ENCODE data around the gene ACSL6.

ACSL6 gene

DNA sequence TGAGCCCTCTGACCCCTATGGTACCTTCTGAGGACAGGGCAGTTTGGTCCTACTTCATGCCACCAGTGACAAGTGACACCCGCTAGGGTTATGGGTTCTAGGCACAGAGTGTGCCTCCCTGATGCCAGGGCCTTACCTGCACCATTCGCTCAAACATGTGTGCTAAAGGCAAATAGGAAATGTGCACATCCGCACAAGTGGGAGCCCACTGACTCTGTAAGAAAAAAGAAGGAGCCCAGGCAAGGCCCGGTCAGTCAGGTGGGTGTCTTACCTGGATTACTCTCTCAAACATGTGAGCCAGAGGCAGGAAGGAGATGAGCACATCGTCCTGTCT is 36.9 kb downstream of the ACSL6 start:
- no peak overlapping the region; the same call in 1 of the 2 replicates for H3K27ac ChIP-seq
- no peak for TF ChIP-seq CTCF (conservative IDR thresholded peaks at IDR 0.05)

DNA sequence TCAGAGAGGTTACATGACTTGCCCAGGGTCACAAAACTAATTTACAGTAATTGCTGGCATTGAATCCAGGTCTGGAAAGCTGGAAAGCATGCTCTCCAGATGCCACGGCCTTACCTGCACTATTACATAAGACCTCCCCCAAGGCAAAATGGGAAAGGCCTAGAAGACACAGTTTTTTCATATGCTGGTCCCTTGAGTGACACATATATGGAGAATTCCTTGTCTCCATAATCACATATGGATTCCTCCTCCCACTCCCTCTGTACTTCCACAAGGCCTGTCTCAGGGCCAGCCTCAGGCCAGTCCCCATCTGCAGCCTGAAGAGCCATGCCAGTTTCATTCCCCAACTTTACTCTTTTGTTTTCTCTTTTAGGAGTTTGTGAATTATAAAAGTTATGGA is 37.4 kb downstream of the ACSL6 start:
- H3K27ac ChIP-seq: no peak overlapping the region
- TF ChIP-seq CTCF (conservative IDR thresholded peaks at IDR 0.05): no peak

DNA sequence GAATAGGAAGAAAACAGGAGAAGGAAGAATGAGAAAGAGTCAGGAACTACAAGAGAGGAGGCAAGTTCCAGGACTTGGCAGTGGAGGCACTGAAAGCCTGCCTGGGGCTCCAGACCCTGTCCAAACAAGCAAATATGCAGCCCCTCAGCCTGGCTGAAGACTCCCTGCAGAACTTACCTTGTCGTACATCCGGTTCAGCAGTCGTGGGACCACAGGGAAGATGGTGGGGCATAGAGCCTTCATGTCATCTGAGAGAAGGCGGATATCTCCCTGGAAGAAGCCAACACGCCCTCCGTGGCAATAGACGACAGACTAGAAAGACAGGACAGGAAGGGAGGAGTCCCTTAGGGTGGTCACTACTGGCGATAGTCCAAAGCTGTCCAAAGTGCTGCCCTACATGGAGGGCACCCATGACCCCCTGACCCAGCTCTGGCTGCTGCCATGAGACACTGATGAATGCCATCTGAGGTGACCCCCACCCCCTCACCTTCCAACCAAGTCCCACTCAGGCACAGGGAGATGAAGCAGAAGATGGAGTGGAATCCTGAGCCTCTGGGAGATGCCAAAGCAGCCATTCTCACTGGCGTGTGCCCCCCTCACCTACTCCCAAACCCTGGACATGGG is 38.3 kb downstream of the ACSL6 start:
- TF ChIP-seq CTCF (conservative IDR thresholded peaks at IDR 0.05): no peak

GRCh38 chr5:131968396-131968954 is 43.0 kb downstream of the ACSL6 start:
- TF ChIP-seq CTCF (conservative IDR thresholded peaks at IDR 0.05): no peak
- no peak overlapping the region for H3K27ac ChIP-seq

More for the DNA sequence above, 38.3 kb downstream of the ACSL6 start:
- H3K27ac ChIP-seq: no peak overlapping the region

- no peak for TF ChIP-seq CTCF (conservative IDR thresholded peaks at IDR 0.05)
- H3K27ac ChIP-seq: no peak overlapping the region
Observed at GRCh38 chr5:131966551-131966950, 44.9 kb downstream of the ACSL6 start.

- TF ChIP-seq CTCF (conservative IDR thresholded peaks at IDR 0.05): no peak
- no peak overlapping the region for H3K27ac ChIP-seq
Observed at GRCh38 chr5:131965826-131966415, 45.5 kb downstream of the ACSL6 start.

- no peak for TF ChIP-seq CTCF (conservative IDR thresholded peaks at IDR 0.05)
- H3K27ac ChIP-seq: no peak overlapping the region
Observed at GRCh38 chr5:131959906-131960305, 51.6 kb downstream of the ACSL6 start.

Measured in VCaP (cell line).